GM23248 (cell line): ENCODE measurements around the gene SLC25A18. TPM values are rescaled to one million over a fixed set of nuclear protein-coding genes. Genes with fewer than 3 reads are reported as not detected.
"Not testable (repeated sequence)": the region's sequence is repeated elsewhere in the genome, so short reads cannot be mapped to it uniquely, and the experiment has no call there.

Source experiments
- DNase-seq: peaks from one replicate; pipeline ENCODE4 v3.0.0-alpha.2; 2015
- H2AFZ ChIP-seq: fragments of 200-600 bp; sonication (generic); 2 replicates; pipeline ENCODE4 v1.6.1; 2016; ENCODE audit warnings: antibody characterized with exemption
- H3F3A ChIP-seq: fragments of 200-600 bp; sonication (generic); 2 replicates; pipeline ENCODE4 v1.6.1; 2016; ENCODE audit warnings: mild to moderate bottlenecking, antibody characterized with exemption, mixed run types; ENCODE audit not compliant: insufficient read depth
- H3K27ac ChIP-seq: fragments of 200-600 bp; sonication (generic); 2 replicates; pipeline ENCODE4 v1.5.1; 2016; ENCODE audit warnings: mild to moderate bottlenecking
- H3K27me3 ChIP-seq: fragments of 200-600 bp; sonication (generic); replicated peaks from 2 replicates; pipeline ENCODE4 v1.6.1; 2016; ENCODE audit warnings: mild to moderate bottlenecking; ENCODE audit not compliant: insufficient read depth
- H3K36me3 ChIP-seq: fragments of 200-600 bp; sonication (generic); 2 replicates; pipeline ENCODE4 v1.6.1; 2016; ENCODE audit warnings: low read depth, mild to moderate bottlenecking
- H3K4me1 ChIP-seq: fragments of 200-600 bp; sonication (generic); 2 replicates; pipeline ENCODE4 v1.6.1; 2016; ENCODE audit warnings: mild to moderate bottlenecking; ENCODE audit not compliant: insufficient read depth
- H3K4me2 ChIP-seq: fragments of 200-600 bp; sonication (generic); one replicate; pipeline ENCODE4 v1.6.1; 2016; ENCODE audit warnings: mild to moderate bottlenecking; ENCODE audit not compliant: unreplicated experiment
- H3K4me3 ChIP-seq: fragments of 200-600 bp; sonication (generic); 2 replicates; pipeline ENCODE4 v1.5.1; 2016; ENCODE audit warnings: mild to moderate bottlenecking
- H3K79me2 ChIP-seq: fragments of 200-600 bp; sonication (generic); 2 replicates; pipeline ENCODE4 v1.6.1; 2016; ENCODE audit warnings: mild to moderate bottlenecking; ENCODE audit not compliant: insufficient read depth
- H3K9ac ChIP-seq: fragments of 200-600 bp; sonication (generic); 2 replicates; pipeline ENCODE4 v1.6.1; 2016; ENCODE audit warnings: mild to moderate bottlenecking
- H3K9me2 ChIP-seq: fragments of 200-600 bp; sonication (generic); 2 replicates; pipeline ENCODE4 v1.6.1; 2016; ENCODE audit warnings: mixed run types, mild to moderate bottlenecking, moderate library complexity; ENCODE audit not compliant: insufficient read depth
- H3K9me3 ChIP-seq: fragments of 200-600 bp; sonication (generic); one replicate; pipeline ENCODE4 v1.6.1; 2017; ENCODE audit warnings: low read depth
- H4K20me1 ChIP-seq: fragments of 200-600 bp; sonication (generic); 2 replicates; pipeline ENCODE4 v1.6.0; 2016; ENCODE audit not compliant: insufficient read depth
- EZH2 ChIP-seq: fragments of 200-600 bp; sonication (generic); IDR thresholded peaks from 2 replicates; pipeline ENCODE4 v1.6.1; 2018; ENCODE audit warnings: antibody characterized with exemption, mild to moderate bottlenecking; ENCODE audit not compliant: insufficient read depth, poor library complexity, severe bottlenecking
- EZH2phosphoT487 ChIP-seq: fragments of 200-600 bp; sonication (generic); IDR thresholded peaks from 2 replicates; pipeline ENCODE4 v1.6.1; 2018; ENCODE audit warnings: antibody characterized with exemption, moderate library complexity, mild to moderate bottlenecking, low read depth; ENCODE audit not compliant: insufficient read depth
- WGBS, 2 experiments: methylation state at CpG; one replicate each; pipeline ENCODE4 v1.1.6; 2015 to 2017; ENCODE audit warnings: low lambda C conversion rate in 2 of 2, low coverage in 1 of 2; ENCODE audit errors: missing lambda C conversion rate in 2 of 2; 5-methylcytosine and 5-hydroxymethylcytosine counted together
- in situ Hi-C: fragments of 300-500 bp; cut with MboI; formaldehyde crosslinking; loops from 2 replicates; pipeline ENCODE4 v1.15.0; 2020
- polyA plus RNA-seq: library from polyadenylated mRNA; unstranded; fragments of >200 nt; fragmentation: Nextera tagmentation; extraction: Ambion mirVana; gene quantifications from 2 replicates; pipeline ENCODE4 v1.2.1, GENCODE V29; 2016
- total RNA-seq: library from RNA; depleted of rRNA; stranded (reverse); fragments of >200 nt; shearing (Covaris generic); gene quantifications from 2 replicates; pipeline ENCODE4 v1.2.3, GENCODE V29; 2014

Gene SLC25A18
- total and polyA plus RNA-seq, 2 experiments from 2014 or later, result not detected

DNA sequence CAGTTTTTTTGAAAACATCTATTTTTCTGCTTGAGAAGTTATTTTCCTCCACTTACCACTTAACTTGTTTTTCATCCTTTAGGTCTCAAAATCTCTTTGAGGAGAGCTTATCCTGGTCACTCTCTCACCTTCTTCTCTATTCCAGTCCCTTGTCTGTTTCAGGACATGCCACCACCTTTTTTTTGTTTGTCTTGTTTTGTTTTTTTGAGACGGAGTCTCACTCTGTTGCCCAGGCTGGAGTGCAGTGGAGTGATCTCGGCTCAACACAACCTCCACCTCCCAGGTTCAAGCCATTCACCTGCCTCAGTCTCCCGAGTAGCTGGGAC lies 70.7 kb downstream of the SLC25A18 start:
- H3K4me1 ChIP-seq, result peaks cover 33% of the 10 kb centered on the region
- no peaks in the 10 kb centered on the region for H3K36me3 ChIP-seq
- in situ Hi-C loops, result no loop called here
- no peak overlapping the region for H3K4me2 ChIP-seq
- 67 to 70% methylated on average over 3 of the region's 3 CpGs for WGBS, 2 experiments
- no peaks in the 10 kb centered on the region for H3K9me3 ChIP-seq
- no peak for DNase-seq
- H2AFZ ChIP-seq, result 0 out of 2 replicates have a peak overlapping the region, but pooled peaks have one; percentile 9
- H3K9ac ChIP-seq, result 0 out of 2 replicates have a peak overlapping the region, but pooled peaks have one; percentile 51
- no peaks in the 10 kb centered on the region for H4K20me1 ChIP-seq
- no peak overlapping the region for H3K4me3 ChIP-seq
- H3K27me3 ChIP-seq, result no peaks in the 10 kb centered on the region
- peaks cover 8% of the 10 kb centered on the region for H3K79me2 ChIP-seq
- no peaks in the 10 kb centered on the region for H3K9me2 ChIP-seq
- TF ChIP-seq EZH2phosphoT487, result no peak
- peak overlapping the region; percentile 84 for H3K27ac ChIP-seq
- H3F3A ChIP-seq, result peaks cover 30% of the 10 kb centered on the region

GRCh38 chr22:17634696-17635095 lies 71.4 kb downstream of the SLC25A18 start:
- Histone ChIP-seq H3K9me3 (no peaks in the 10 kb centered on the region), H3K36me3 (no peaks in the 10 kb centered on the region)
- in situ Hi-C loops, result no loop called here

GRCh38 chr22:17636850-17637249 lies 73.6 kb downstream of the SLC25A18 start:
- WGBS, 2 experiments, result 78 to 79% methylated on average over 10 of the region's 10 CpGs
- peaks cover 27% of the 10 kb centered on the region for H3K79me2 ChIP-seq
- H3K9me2 ChIP-seq, DNase-seq, H3K9me3 ChIP-seq, H3K4me2 ChIP-seq, H3K27me3 ChIP-seq, H2AFZ ChIP-seq, H3K9ac ChIP-seq, H3K4me3 ChIP-seq, H3K27ac ChIP-seq, H4K20me1 ChIP-seq, in situ Hi-C loops, H3K36me3 ChIP-seq: not testable (repeated sequence)
- peaks cover 39% of the 10 kb centered on the region for H3K4me1 ChIP-seq
- H3F3A ChIP-seq, result peaks cover 41% of the 10 kb centered on the region

More at GRCh38 chr22:17634696-17635095, 71.4 kb downstream of the SLC25A18 start:
- Histone ChIP-seq H3K4me1 (peaks cover 31% of the 10 kb centered on the region), H3K27me3 (no peaks in the 10 kb centered on the region), H3K79me2 (peaks cover 7% of the 10 kb centered on the region), H3K4me2 (no peak overlapping the region), H3K27ac (peak overlapping the region; percentile 43; the same call in 1 of the 2 replicates), H3K4me3 (no peak overlapping the region), H2AFZ (no peak overlapping the region), H3K9ac (no peak overlapping the region), H3K9me2 (no peaks in the 10 kb centered on the region), H4K20me1 (no peaks in the 10 kb centered on the region), H3F3A (peaks cover 36% of the 10 kb centered on the region)
- peak; percentile 75 for DNase-seq
- 46 to 48% methylated on average over 3 of the region's 3 CpGs for whole genome bisulfite sequencing, 2 experiments
- TF ChIP-seq EZH2phosphoT487, result no peak
- no peak for TF ChIP-seq EZH2

DNA sequence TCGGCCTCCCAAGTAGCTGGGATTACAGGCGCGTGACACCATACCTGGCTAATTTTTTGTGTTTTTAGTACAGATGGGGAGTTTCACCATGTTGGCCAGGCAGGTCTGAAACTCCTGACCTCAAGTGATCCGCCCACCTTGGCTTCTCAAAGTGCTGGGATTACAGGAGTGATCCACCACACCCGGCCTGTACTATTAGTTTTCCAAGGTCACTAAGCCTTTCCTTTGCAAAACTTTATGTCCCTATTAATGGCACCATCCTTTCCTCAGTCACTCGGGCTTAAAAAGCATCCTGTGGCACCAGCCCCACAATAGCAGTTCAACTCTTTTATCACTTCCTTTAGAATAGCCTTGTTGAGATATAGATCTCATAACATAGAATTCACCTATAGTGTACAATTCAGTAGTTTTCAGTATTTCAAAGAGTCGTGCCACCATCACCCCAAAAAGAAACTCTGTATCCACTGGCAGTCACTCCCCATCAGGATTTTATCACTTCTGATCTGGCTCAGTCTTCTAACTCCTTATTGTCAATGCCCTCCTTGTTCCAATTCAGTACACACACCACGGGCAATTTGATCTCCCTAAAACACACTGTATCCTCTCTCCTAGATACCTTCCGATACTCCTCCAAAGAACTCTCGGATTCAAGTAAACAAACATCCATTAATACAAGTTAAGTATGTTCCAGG lies 74.3 kb downstream of the SLC25A18 start:
- in situ Hi-C loops, result no loop called here
- H3K79me2 ChIP-seq, result peaks cover 35% of the 10 kb centered on the region
- peak overlapping the region; percentile 86 for H3K27ac ChIP-seq
- no peaks in the 10 kb centered on the region for H4K20me1 ChIP-seq
- H3K9me2 ChIP-seq, result no peaks in the 10 kb centered on the region
- TF ChIP-seq EZH2phosphoT487 (no peak), EZH2 (no peak)
- H3K36me3 ChIP-seq, result no peaks in the 10 kb centered on the region
- peak overlapping the region; percentile 96 for H3K4me2 ChIP-seq
- H3F3A ChIP-seq, result peaks cover 33% of the 10 kb centered on the region
- peak overlapping the region; percentile 87 for H2AFZ ChIP-seq
- no peak for DNase-seq
- 56% methylated on average over 10 of the region's 10 CpGs for WGBS, 2 experiments
- H3K9me3 ChIP-seq, result no peaks in the 10 kb centered on the region
- peak overlapping the region; percentile 91 for H3K9ac ChIP-seq
- H3K4me1 ChIP-seq, result peaks cover 33% of the 10 kb centered on the region
- H3K4me3 ChIP-seq, result peak overlapping the region; percentile 85
- H3K27me3 ChIP-seq, result no peaks in the 10 kb centered on the region

DNA sequence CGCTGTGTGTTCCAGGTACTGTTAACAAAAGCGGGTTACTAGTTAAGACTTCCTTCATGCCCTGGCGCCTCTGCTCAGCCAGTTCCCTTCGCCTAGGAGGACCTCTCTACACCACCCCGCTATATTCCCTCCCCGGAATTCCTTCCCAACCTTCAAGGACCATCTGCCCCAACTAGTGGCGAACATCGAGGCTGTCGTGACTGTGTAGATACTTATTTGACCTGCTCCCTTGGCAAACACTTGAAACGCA lies 74.8 kb downstream of the SLC25A18 start:
- Histone ChIP-seq H3K4me2 (peak overlapping the region; percentile 96), H3K27ac (peak overlapping the region; percentile 86), H3K9ac (peak overlapping the region; percentile 91), H4K20me1 (no peaks in the 10 kb centered on the region), H3K4me1 (peaks cover 29% of the 10 kb centered on the region), H2AFZ (peak overlapping the region; percentile 87), H3K36me3 (no peaks in the 10 kb centered on the region), H3K79me2 (peaks cover 39% of the 10 kb centered on the region), H3K9me3 (no peaks in the 10 kb centered on the region), H3K9me2 (no peaks in the 10 kb centered on the region), H3F3A (peaks cover 30% of the 10 kb centered on the region), H3K4me3 (peak overlapping the region; percentile 85), H3K27me3 (no peaks in the 10 kb centered on the region)
- DNase-seq, result peak; percentile 79
- no peak for TF ChIP-seq EZH2phosphoT487
- TF ChIP-seq EZH2, result no peak
- in situ Hi-C loops, result no loop called here
- 8 to 10% methylated on average over 10 of the region's 10 CpGs for WGBS, 2 experiments
